GM12872 (cell line): ENCODE data around the gene ZNF148.

Experiments
- TF ChIP-seq, protein P1 (sequence below): IDR thresholded peaks from 3 replicates; pipeline ENCODE4 v1.5.1; 2011; ENCODE audit warnings: low read depth, mild to moderate bottlenecking, low read length, moderate library complexity; ENCODE audit not compliant: insufficient read depth

Gene ZNF148

DNA sequence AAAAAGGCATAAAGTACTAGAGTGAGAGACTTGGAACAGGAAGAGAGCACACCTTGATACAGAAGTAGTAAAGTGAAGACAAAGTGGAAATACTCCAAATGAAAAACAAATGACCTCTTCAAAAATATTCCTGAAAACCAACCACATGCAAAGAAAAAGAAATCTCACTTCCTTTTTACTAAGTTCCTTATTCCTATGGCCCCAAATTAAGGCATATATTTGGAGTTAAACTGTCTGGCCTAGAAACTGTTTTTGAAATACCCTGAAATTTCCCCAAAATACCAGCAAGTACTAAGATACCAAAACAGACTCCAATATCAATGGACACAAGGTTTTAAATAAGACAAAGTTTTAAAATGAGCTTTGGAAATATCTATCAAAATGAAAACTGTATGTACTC is 58.2 kb downstream of the ZNF148 start:
- TF ChIP-seq, protein P1, sequence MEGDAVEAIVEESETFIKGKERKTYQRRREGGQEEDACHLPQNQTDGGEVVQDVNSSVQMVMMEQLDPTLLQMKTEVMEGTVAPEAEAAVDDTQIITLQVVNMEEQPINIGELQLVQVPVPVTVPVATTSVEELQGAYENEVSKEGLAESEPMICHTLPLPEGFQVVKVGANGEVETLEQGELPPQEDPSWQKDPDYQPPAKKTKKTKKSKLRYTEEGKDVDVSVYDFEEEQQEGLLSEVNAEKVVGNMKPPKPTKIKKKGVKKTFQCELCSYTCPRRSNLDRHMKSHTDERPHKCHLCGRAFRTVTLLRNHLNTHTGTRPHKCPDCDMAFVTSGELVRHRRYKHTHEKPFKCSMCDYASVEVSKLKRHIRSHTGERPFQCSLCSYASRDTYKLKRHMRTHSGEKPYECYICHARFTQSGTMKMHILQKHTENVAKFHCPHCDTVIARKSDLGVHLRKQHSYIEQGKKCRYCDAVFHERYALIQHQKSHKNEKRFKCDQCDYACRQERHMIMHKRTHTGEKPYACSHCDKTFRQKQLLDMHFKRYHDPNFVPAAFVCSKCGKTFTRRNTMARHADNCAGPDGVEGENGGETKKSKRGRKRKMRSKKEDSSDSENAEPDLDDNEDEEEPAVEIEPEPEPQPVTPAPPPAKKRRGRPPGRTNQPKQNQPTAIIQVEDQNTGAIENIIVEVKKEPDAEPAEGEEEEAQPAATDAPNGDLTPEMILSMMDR = no peak

DNA sequence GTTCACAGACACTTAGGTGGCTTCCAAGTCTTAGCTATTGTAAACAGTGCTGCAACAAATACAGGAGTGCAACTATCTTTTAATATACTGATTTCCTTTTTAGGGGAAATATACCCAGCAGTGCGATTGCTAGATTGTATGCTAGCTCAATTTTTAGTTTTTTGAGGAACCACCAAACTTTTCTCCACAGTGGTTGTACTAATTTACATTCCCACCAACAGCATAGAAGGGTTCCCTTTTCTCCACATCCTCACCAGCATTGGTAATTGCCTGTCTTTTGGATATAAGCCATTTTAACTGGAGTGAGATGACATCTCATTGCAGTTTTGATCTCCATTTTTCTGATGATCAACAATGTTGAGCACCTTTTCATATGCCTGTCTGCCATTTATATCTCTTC is 58.9 kb downstream of the ZNF148 start:
- TF ChIP-seq, protein P1 = no peak

DNA sequence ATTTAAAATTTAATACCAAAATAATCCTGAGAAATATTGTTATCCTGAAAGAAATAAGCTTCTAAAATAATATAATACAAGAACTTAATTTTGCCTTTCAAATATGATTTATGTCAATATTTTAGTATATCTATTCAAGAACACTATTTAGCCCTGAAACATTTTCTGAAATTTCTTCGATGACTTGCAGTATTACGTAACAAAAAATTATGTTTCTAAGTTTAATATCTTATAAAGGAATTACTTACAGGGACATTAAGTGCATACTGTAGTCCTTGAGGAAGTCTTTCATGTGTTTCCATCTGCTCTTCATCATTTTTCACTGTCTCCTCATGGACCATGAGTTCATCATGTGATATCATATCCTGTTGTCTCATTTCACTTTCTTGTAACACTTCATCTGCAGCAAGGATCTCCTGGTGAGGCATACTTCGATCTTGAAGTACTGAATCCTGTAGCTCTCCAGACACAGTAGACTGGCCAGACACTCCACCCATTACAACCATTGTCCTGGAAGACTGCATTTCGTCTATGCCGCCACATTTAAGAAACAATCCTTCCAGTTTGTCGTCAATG is 62.0 kb downstream of the ZNF148 start:
- TF ChIP-seq, protein P1 = no peak

DNA sequence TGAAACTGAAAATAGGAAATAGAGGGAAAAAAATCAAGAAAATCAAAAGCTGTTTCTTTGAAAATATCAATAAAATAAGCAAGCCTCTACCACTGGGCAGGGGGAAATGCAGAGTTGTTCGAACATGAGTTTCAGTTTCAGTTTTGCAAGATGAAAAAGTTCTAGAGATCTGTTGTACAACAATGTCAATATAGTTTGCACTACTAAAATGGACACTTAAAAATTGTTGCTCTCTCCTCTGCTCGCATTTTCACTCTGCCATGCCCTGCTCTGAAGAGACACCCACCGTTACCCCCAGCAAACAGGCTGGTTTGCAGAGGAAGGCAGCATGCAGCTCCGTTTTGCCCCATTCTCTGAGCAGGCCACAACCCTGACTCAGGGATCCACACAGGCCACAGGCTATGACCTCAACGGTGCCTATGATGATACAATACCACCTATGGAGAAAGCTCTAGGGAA is 64.5 kb downstream of the ZNF148 start:
- TF ChIP-seq, protein P1 = no peak

DNA sequence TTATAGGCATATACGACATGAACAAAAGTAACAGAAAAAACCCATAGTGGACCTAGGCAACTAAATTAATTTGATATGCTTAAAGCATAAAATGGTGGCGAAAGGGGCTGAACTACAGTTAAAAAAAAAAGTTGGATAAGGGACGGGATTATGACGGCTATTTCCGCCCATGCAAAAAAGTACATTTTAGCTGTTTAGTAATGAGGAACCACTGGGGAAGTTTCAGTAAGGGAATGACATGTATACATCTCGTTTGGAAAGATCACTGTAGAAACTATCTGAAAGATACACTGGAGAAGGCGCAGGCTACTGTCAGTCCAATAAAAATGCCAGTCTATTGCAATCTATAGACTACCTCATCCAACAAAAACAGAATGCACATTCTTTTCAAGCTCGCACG is 65.6 kb downstream of the ZNF148 start:
- TF ChIP-seq, protein P1 = no peak

DNA sequence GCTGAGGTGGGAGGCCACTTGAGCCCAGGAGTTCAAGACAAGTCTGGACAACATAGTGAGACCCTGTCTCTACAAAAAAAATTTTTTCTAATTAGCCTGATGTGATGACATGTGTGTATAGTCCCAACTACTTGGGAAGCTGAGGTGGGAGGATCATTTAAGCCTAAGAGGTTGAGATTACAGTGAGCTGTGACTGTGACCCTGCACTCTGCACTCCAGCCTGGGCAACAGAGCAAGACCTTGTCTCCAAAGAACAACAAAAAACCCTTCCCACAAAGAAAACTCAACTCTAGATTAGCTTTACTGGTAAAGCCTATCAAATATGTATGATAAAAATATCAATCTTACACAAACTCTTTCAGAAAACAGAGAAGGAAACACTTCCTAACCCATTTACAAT is 68.5 kb downstream of the ZNF148 start:
- TF ChIP-seq, protein P1 = no peak

DNA sequence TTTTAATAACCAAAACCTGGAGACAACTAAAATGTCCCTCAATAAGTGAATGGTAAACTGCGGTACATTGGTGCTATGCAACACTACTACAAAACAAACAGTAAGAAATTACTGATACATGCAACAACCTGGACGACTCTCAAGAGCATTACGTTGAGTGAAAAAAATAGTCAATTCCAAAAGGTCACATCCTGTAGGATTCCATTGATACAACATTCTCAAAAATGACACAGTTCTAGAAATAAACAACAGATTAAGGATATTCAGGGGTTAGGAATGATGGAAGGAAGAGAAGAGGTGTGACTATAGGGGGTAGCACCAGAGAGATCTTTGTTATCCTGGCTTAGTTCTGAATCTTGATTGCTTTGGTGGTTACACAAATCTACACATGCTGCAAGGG is 72.2 kb downstream of the ZNF148 start:
- TF ChIP-seq, protein P1 = no peak
